Large intestine (tissue), 3 donors: ENCODE data around the gene BCAR3. TPM values are rescaled to one million over a fixed set of nuclear protein-coding genes. Genes with fewer than 3 reads are reported as not detected.

Experiments used
- DNase-seq, 2 donors: peaks; one replicate each; pipeline versions ENCODE4 v3.0.0 to v3.0.0-alpha.2; 2013
- H3K27ac ChIP-seq: one replicate; pipeline ENCODE4 v1.5.1; 2013; ENCODE audit warnings: low read length
- H3K27me3 ChIP-seq: 2 replicates; pipeline ENCODE4 v1.6.1; 2013; ENCODE audit warnings: low read length; ENCODE audit not compliant: control insufficient read depth, insufficient read depth
- H3K36me3 ChIP-seq: 2 replicates; pipeline ENCODE4 v1.6.1; 2013; ENCODE audit warnings: low read length; ENCODE audit not compliant: control insufficient read depth, insufficient read depth
- H3K4me1 ChIP-seq: one replicate; pipeline ENCODE4 v1.6.1; 2013; ENCODE audit warnings: low read length; ENCODE audit not compliant: control insufficient read depth, insufficient read depth
- H3K4me3 ChIP-seq: one replicate; pipeline ENCODE4 v1.5.1; 2013; ENCODE audit warnings: low read length
- H3K9me3 ChIP-seq: one replicate; pipeline ENCODE4 v1.6.1; 2013; ENCODE audit warnings: mild to moderate bottlenecking, low read depth, low read length, moderate library complexity; ENCODE audit not compliant: control insufficient read depth
- WGBS: methylation state at CpG from one replicate; pipeline ENCODE4 v1.1.5; 2013; ENCODE audit warnings: low lambda C conversion rate; ENCODE audit not compliant: insufficient coverage; 5-methylcytosine and 5-hydroxymethylcytosine counted together
- polyA plus RNA-seq: library from polyadenylated mRNA; unstranded; fragments of 120-200 nt; gene quantifications from one replicate; pipeline ENCODE4 v1.2.1, GENCODE V29; 2013

The BCAR3 gene
- polyA plus RNA-seq, 1 donor, result 11.7 TPM

DNA sequence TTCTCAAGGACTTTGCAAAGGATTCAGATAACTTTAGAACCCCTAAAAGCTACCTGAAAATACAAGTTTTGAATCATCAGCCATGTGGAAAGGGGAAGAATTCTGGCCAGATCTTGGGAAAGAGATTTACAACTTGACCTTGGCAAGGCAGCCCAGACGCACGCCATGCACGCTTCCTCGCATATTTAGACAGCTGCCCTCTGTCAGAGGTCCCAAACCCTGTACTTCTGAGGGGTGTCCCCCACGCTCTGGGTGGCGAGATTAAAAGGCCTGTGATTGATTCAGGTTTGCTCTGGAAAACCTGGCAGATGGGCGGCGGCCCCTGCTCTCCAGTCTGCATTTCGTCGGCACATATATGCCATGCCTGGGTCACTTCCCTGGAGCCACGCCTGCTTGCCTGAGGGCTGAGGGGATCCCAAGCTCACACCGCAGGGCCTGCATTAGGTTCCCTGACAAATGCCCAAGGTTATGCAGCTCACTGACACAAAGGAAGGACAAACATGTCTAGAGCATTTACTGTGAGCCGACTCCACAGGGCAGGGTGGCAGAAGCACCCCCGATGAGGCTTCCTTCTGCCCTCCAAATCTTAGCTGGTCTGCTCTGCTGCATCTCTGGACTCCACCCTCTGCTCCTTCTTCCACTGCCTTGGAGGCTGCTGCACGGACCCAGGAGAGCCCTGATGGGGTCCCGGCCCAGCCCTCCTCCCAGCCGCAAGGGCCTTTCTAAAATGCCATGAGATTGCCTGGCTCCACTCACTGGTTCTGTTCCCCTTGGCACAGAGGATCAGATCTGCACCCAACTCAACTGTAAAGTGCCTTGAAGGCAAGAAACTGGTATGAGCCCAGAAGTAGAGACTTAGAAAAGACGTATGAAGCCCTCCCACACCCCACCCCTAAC is 103.9 kb downstream of the BCAR3 start:
- Histone ChIP-seq H3K27me3 (no peaks in the 10 kb centered on the region), H3K27ac (no peak overlapping the region), H3K36me3 (peaks cover 20% of the 10 kb centered on the region), H3K4me3 (no peak overlapping the region), H3K4me1 (peaks cover 33% of the 10 kb centered on the region), H3K9me3 (no peaks in the 10 kb centered on the region)
- no CpG with 5 or more reads among the region's 18 CpGs for WGBS
- no peak for DNase-seq

DNA sequence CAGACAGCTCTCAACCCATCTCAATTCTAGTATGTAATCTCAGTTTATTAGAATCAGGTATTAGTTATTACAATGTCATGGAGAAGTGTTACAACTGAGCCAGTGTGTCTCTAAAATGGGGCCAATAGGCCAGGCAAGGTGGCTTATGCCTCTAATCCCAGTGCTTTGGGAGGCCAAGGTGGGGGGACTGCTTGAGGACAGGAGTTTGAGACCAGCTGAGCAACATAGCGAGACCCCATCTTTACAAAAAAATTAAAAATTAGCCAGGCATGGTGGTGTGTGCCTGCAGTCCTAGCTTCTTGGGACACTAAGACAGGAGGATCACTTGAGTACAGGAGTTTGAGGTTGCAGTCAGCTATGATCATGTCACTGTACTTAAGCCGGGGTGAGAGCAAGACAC is 104.9 kb downstream of the BCAR3 start:
- Histone ChIP-seq H3K4me3 (no peak overlapping the region), H3K9me3 (no peaks in the 10 kb centered on the region), H3K27ac (no peak overlapping the region), H3K27me3 (no peaks in the 10 kb centered on the region), H3K4me1 (peaks cover 24% of the 10 kb centered on the region), H3K36me3 (peaks cover 30% of the 10 kb centered on the region)
- no CpG with 5 or more reads among the region's 2 CpGs for WGBS
- no peak for DNase-seq

GRCh38 chr1:93576346-93576745 is 105.3 kb downstream of the BCAR3 start:
- WGBS, result no CpG with 5 or more reads among the region's 9 CpGs
- no peak overlapping the region for H3K4me3 ChIP-seq
- H3K36me3 ChIP-seq, result peaks cover 33% of the 10 kb centered on the region
- DNase-seq, result no peak
- no peaks in the 10 kb centered on the region for H3K27me3 ChIP-seq
- peaks cover 20% of the 10 kb centered on the region for H3K4me1 ChIP-seq
- H3K9me3 ChIP-seq, result no peaks in the 10 kb centered on the region
- no peak overlapping the region for H3K27ac ChIP-seq

GRCh38 chr1:93575621-93576284 is 105.9 kb downstream of the BCAR3 start:
- Histone ChIP-seq H3K27me3 (no peaks in the 10 kb centered on the region), H3K4me1 (peaks cover 14% of the 10 kb centered on the region), H3K36me3 (peaks cover 37% of the 10 kb centered on the region), H3K9me3 (no peaks in the 10 kb centered on the region), H3K27ac (no peak overlapping the region), H3K4me3 (no peak overlapping the region)
- no peak for DNase-seq
- 100% methylated on average over 1 of the region's 10 CpGs for WGBS

GRCh38 chr1:93574991-93575390 is 106.6 kb downstream of the BCAR3 start:
- H3K27me3 ChIP-seq, result no peaks in the 10 kb centered on the region
- DNase-seq, result no peak
- H3K9me3 ChIP-seq, result no peaks in the 10 kb centered on the region
- peaks cover 12% of the 10 kb centered on the region for H3K4me1 ChIP-seq
- 95% methylated on average over 4 of the region's 6 CpGs for WGBS
- no peak overlapping the region for H3K4me3 ChIP-seq
- peaks cover 45% of the 10 kb centered on the region for H3K36me3 ChIP-seq
- H3K27ac ChIP-seq, result no peak overlapping the region

DNA sequence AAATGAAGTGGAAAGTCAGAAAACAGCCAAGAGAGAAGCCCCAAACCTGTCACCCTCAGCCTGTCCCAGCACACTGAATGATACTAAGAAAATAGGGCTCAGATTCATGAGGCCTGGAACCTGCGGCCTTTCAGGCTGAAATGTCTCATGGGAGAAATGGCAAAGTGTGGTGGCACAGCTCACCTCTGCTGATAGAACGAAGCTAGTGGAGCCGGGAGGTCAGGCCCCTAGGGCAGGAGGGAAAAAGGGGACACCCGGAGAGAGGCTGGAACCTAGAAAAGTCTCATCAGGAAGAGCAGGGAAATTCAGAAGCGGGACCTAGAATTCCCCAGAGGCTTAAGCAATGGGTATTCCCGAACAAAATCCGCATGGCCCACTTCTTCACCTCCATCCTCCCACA is 107.1 kb downstream of the BCAR3 start:
- H3K9me3 ChIP-seq, result no peaks in the 10 kb centered on the region
- H3K4me3 ChIP-seq, result no peak overlapping the region
- DNase-seq, result no peak
- WGBS, result 100% methylated on average over 2 of the region's 7 CpGs
- H3K4me1 ChIP-seq, result peaks cover 7% of the 10 kb centered on the region
- no peaks in the 10 kb centered on the region for H3K27me3 ChIP-seq
- no peak overlapping the region for H3K27ac ChIP-seq
- peaks cover 48% of the 10 kb centered on the region for H3K36me3 ChIP-seq

DNA sequence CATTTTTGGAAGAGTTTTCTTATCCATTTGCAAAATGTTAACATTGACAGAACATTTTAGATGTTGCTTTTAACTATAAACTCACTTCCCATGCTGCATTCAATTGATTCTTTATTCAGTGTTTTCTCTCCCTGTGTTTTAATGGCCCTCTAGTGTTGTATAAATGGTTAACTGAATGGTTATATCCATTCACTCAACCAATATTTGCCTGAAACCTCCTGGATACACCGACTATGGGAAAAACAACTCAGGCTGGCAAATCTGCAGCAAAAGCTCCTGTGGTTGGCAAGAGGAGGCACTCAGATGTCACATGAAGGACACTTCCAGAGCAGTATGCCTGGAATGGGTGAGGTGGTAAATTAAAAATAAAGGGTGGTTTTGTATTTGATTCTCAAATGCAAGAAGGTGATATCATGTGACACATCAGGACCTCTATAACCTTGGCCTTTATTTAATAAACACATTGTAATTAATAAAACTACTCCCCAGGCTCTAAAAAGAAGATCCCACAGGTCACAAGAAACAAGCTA is 107.6 kb downstream of the BCAR3 start:
- no CpG with 5 or more reads among the region's 1 CpG for WGBS
- no peaks in the 10 kb centered on the region for H3K27me3 ChIP-seq
- DNase-seq, result no peak
- H3K36me3 ChIP-seq, result peaks cover 52% of the 10 kb centered on the region
- H3K9me3 ChIP-seq, result no peaks in the 10 kb centered on the region
- peaks cover 2% of the 10 kb centered on the region for H3K4me1 ChIP-seq
- H3K4me3 ChIP-seq, result no peak overlapping the region
- no peak overlapping the region for H3K27ac ChIP-seq

GRCh38 chr1:93571623-93572310 is 109.9 kb downstream of the BCAR3 start:
- Histone ChIP-seq H3K9me3 (no peaks in the 10 kb centered on the region), H3K36me3 (peaks cover 52% of the 10 kb centered on the region), H3K27ac (no peak overlapping the region), H3K27me3 (no peaks in the 10 kb centered on the region), H3K4me1 (peaks cover 8% of the 10 kb centered on the region), H3K4me3 (no peak overlapping the region)
- DNase-seq, result no peak
- WGBS, result 100% methylated on average over 1 of the region's 12 CpGs

GRCh38 chr1:93569489-93569888 is 112.1 kb downstream of the BCAR3 start:
- DNase-seq, result no peak
- Histone ChIP-seq H3K4me1 (peaks cover 18% of the 10 kb centered on the region), H3K27me3 (no peaks in the 10 kb centered on the region), H3K9me3 (no peaks in the 10 kb centered on the region), H3K4me3 (no peak overlapping the region), H3K27ac (no peak overlapping the region), H3K36me3 (peaks cover 54% of the 10 kb centered on the region)
- WGBS, result no CpG with 5 or more reads among the region's 2 CpGs

GRCh38 chr1:93567255-93567918 is 114.2 kb downstream of the BCAR3 start:
- DNase-seq, result peak; percentile 93 to 96
- Histone ChIP-seq H3K9me3 (no peaks in the 10 kb centered on the region), H3K27ac (peak overlapping the region; percentile 85), H3K27me3 (no peaks in the 10 kb centered on the region), H3K4me1 (peaks cover 18% of the 10 kb centered on the region), H3K4me3 (no peak overlapping the region), H3K36me3 (peaks cover 46% of the 10 kb centered on the region)
- WGBS, result no CpG with 5 or more reads among the region's 15 CpGs
